Measurements from ENCODE around the gene GSTM1.

The GSTM1 gene

DNA sequence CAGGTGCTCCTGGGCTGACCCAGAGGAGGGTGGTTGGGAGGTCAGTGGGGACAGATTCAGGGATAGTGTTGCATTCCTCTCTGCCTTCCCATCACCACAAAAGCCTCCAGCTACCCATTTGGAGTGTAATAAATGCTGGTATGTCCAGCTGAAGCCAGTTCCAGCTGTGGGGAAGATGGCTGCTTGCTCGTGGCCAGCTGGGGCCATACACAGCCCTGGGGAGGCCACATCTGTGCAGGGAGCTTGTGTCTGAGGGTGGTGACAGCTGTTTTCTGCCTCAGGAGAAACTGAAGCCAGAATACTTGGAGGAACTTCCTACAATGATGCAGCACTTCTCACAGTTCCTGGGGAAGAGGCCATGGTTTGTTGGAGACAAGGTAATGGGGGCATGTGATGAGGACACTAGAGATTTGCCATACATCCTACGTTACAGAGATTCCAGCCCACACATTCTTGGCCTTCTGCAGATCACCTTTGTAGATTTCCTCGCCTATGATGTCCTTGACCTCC, 29.0 kb upstream of the GSTM1 start:
- TF ChIP-seq POLR2AphosphoS5 (IDR thresholded peaks at IDR 0.05; ENCODE audit: low read depth, low read length), result no peak

DNA sequence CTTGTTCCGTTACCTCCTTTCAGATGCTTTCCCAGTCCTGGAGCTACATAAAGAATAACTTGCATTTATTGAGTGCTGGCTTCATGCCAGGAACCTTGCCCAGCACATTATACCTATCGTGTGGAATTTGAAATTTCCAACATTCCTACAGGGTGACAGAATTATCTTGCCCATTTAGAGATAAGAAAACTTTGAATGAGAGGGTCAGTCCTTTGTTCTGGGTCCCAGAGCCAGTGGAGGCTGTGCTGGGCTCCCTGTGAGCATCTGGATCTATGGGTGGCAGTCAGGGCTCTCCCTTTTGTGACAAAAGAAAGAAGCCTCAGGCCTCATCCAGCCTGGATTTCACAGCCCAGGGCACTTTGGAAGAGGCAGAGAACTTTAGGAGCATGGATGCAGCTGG, 28.5 kb upstream of the GSTM1 start:
- no peak for TF ChIP-seq FOXP2 (optimal IDR thresholded peaks at IDR 0.05; ENCODE audit: borderline replicate concordance, extremely low read depth, extremely low read length, insufficient read depth)
- TF ChIP-seq, protein P1, sequence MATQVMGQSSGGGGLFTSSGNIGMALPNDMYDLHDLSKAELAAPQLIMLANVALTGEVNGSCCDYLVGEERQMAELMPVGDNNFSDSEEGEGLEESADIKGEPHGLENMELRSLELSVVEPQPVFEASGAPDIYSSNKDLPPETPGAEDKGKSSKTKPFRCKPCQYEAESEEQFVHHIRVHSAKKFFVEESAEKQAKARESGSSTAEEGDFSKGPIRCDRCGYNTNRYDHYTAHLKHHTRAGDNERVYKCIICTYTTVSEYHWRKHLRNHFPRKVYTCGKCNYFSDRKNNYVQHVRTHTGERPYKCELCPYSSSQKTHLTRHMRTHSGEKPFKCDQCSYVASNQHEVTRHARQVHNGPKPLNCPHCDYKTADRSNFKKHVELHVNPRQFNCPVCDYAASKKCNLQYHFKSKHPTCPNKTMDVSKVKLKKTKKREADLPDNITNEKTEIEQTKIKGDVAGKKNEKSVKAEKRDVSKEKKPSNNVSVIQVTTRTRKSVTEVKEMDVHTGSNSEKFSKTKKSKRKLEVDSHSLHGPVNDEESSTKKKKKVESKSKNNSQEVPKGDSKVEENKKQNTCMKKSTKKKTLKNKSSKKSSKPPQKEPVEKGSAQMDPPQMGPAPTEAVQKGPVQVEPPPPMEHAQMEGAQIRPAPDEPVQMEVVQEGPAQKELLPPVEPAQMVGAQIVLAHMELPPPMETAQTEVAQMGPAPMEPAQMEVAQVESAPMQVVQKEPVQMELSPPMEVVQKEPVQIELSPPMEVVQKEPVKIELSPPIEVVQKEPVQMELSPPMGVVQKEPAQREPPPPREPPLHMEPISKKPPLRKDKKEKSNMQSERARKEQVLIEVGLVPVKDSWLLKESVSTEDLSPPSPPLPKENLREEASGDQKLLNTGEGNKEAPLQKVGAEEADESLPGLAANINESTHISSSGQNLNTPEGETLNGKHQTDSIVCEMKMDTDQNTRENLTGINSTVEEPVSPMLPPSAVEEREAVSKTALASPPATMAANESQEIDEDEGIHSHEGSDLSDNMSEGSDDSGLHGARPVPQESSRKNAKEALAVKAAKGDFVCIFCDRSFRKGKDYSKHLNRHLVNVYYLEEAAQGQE (IDR thresholded peaks at IDR 0.05; ENCODE audit: insufficient read depth in 1 of 2, low read depth in 2 of 2, low read length in 2 of 2), result no peak
- no peak for TF ChIP-seq POLR2AphosphoS5 (IDR thresholded peaks at IDR 0.05; ENCODE audit: low read depth, low read length)
- no peak for TF ChIP-seq TAF1 (IDR thresholded peaks at IDR 0.05; ENCODE audit: borderline replicate concordance, insufficient read depth, low read length)
- no peak for TF ChIP-seq SIN3A (IDR thresholded peaks at IDR 0.05; ENCODE audit: borderline replicate concordance, insufficient read depth, low read length)

DNA sequence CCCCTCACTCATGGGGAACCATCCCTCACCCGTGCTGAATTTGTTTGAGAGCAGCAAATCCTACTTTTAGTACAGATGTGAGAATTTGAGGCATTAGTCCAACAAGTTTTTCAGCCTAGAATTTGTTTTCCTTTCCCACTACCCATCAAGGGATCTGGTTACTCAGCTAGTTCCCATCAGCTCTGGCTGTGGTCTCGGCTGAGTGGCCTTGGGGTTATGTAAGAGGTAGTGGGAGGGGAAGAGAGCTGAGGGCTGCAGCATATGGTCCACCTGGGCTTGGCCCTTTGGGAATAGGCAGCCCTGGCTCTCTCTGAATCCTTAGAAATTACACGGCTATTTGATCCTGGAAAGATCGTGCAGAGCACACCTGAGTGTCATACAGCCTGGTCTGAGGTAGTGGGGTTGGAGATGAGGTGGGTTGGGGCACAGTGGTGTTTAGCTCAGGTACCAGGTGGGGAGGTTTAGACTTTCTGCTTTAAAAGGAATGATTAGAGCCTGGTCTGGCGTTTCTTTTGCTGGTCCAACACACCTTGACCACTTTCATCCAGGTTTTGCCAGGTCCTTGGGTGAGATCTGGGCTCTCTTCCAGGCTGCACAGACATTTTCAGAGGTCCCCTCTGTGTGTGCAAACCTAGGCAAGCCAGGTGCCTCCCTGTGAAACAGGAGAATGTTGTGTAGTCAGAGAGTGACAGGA, 27.5 kb upstream of the GSTM1 start:
- TF ChIP-seq SIN3A (IDR thresholded peaks at IDR 0.05; ENCODE audit: borderline replicate concordance, insufficient read depth, low read length), result no peak
- no peak for TF ChIP-seq FOXP2 (optimal IDR thresholded peaks at IDR 0.05; ENCODE audit: borderline replicate concordance, extremely low read depth, extremely low read length, insufficient read depth)
- TF ChIP-seq, protein P1 (IDR thresholded peaks at IDR 0.05; ENCODE audit: insufficient read depth in 1 of 2, low read depth in 2 of 2, low read length in 2 of 2), result no peak
- no peak for TF ChIP-seq POLR2AphosphoS5 (IDR thresholded peaks at IDR 0.05; ENCODE audit: low read depth, low read length)
- TF ChIP-seq TAF1 (IDR thresholded peaks at IDR 0.05; ENCODE audit: borderline replicate concordance, insufficient read depth, low read length), result no peak

DNA sequence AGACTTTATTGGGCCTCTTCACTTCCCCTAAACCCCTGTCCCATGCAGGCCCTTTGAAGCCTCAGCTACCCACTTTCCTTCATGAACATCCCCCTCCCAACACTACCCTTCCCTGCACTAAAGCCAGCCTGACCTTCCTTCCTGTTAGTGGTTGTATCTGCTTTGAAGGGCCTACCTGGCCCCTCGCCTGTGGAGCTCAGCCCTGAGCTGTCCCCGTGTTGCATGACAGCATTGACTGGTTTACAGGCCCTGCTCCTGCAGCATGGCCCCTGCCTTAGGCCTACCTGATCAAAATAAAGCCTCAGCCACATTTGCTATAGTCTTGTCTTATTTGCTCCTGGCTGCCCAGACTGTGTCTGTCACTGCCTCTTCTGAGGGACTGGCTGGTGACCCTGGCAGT, 26.2 kb upstream of the GSTM1 start:
- TF ChIP-seq SIN3A (IDR thresholded peaks at IDR 0.05; ENCODE audit: borderline replicate concordance, insufficient read depth, low read length), result no peak
- no peak for TF ChIP-seq TAF1 (IDR thresholded peaks at IDR 0.05; ENCODE audit: borderline replicate concordance, insufficient read depth, low read length)
- TF ChIP-seq POLR2AphosphoS5 (IDR thresholded peaks at IDR 0.05; ENCODE audit: low read depth, low read length), result no peak
- TF ChIP-seq, protein P1 (IDR thresholded peaks at IDR 0.05; ENCODE audit: insufficient read depth in 1 of 2, low read depth in 2 of 2, low read length in 2 of 2), result no peak
- no peak for TF ChIP-seq FOXP2 (optimal IDR thresholded peaks at IDR 0.05; ENCODE audit: borderline replicate concordance, extremely low read depth, extremely low read length, insufficient read depth)

DNA sequence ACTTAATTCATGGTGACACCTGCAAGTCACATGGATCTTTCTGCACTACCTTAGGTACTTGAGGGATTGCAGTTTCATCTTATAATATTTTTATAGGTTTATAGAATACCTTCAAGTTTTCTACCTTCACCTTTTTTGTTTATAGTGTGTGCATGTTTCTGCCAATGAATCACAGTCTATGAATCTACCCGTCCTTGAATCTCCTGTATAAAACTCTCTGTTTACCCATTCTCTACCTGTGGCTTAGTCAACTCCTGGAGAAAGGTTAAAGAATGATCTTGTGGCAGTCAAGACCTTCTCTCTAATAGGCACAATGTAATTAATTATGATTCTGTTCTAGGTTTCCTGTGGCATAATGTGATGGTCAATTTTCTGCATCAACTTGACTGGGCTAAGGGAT, 22.9 kb upstream of the GSTM1 start:
- TF ChIP-seq SIN3A (IDR thresholded peaks at IDR 0.05; ENCODE audit: borderline replicate concordance, insufficient read depth, low read length), result no peak
- TF ChIP-seq, protein P1 (IDR thresholded peaks at IDR 0.05; ENCODE audit: insufficient read depth in 1 of 2, low read depth in 2 of 2, low read length in 2 of 2), result no peak
- TF ChIP-seq TAF1 (IDR thresholded peaks at IDR 0.05; ENCODE audit: borderline replicate concordance, insufficient read depth, low read length), result no peak
- no peak for TF ChIP-seq POLR2AphosphoS5 (IDR thresholded peaks at IDR 0.05; ENCODE audit: low read depth, low read length)
- TF ChIP-seq FOXP2 (optimal IDR thresholded peaks at IDR 0.05; ENCODE audit: borderline replicate concordance, extremely low read depth, extremely low read length, insufficient read depth), result no peak

All from PFSK-1 (cell line).